Esophagus muscularis mucosa (tissue), 2 donors: ENCODE data around the gene IGF1R.

Experiments
- POLR2A ChIP-seq: fragments of 450-650 bp; IDR thresholded peaks from one replicate; pipeline ENCODE4 v1.6.1; 2017; ENCODE audit warnings: antibody characterized with exemption, moderate library complexity, mild to moderate bottlenecking, low read depth
- POLR2AphosphoS5 ChIP-seq, 2 donors: sonication (generic); formaldehyde crosslinking; IDR thresholded peaks; one replicate each; pipeline ENCODE4 v1.6.1; 2017; ENCODE audit warnings: antibody characterized with exemption in 2 of 2

GRCh38 chr15:98956796-98957553 lies 308.6 kb downstream of the IGF1R start:
- no peak for TF ChIP-seq POLR2AphosphoS5 (IDR thresholded peaks at IDR 0.05)
- TF ChIP-seq POLR2A = no peak
